Measurements from ENCODE around the gene KERA.
A peak's percentile ranks its signal among the peaks of the same experiment; 100 is the strongest.

The KERA gene

GRCh38 chr12:91017511-91018263 is 40.1 kb downstream of the KERA start:
- no peak for TF ChIP-seq CTCF (IDR thresholded peaks at IDR 0.05; ENCODE audit: low read length)
- TF ChIP-seq EZH2 (optimal IDR thresholded peaks at IDR 0.05; ENCODE audit: low read depth, low read length): no peak
- no peak for TF ChIP-seq EZH2phosphoT487 (IDR thresholded peaks at IDR 0.05; ENCODE audit: low read length)
- Histone ChIP-seq H4K20me1 (ENCODE audit: insufficient read depth, low read length) (no peaks in the 10 kb centered on the region), H3F3A (ENCODE audit: insufficient read depth, low read length) (no peaks in the 10 kb centered on the region), H3K9ac (ENCODE audit: low read length) (no peak overlapping the region), H2AFZ (ENCODE audit: low read length) (no peak overlapping the region), H3K4me3 (ENCODE audit: low read length) (no peak overlapping the region), H3K79me2 (ENCODE audit: low read length) (no peaks in the 10 kb centered on the region), H3K4me1 (ENCODE audit: low read length) (no peaks in the 10 kb centered on the region), H3K4me2 (ENCODE audit: low read depth, low read length) (no peak overlapping the region), H3K27me3 (replicated peaks; ENCODE audit: insufficient read depth, low read length) (peaks cover 28% of the 10 kb centered on the region), H3K9me2 (replicated peaks; ENCODE audit: insufficient read depth, low read length) (no peaks in the 10 kb centered on the region), H3K36me3 (replicated peaks; ENCODE audit: insufficient read depth, low read length) (no peaks in the 10 kb centered on the region), H3K27ac (ENCODE audit: low read length) (no peak overlapping the region), H3K9me3 (replicated peaks; ENCODE audit: insufficient read depth, low read length) (no peaks in the 10 kb centered on the region)
- DNase-seq: no peak

- Histone ChIP-seq H3K4me3 (ENCODE audit: low read length) (no peak overlapping the region), H3K9ac (ENCODE audit: low read length) (no peak overlapping the region), H3K4me2 (ENCODE audit: low read depth, low read length) (no peak overlapping the region), H3K27me3 (replicated peaks; ENCODE audit: insufficient read depth, low read length) (peaks cover 34% of the 10 kb centered on the region), H3K79me2 (ENCODE audit: low read length) (no peaks in the 10 kb centered on the region), H3K9me2 (replicated peaks; ENCODE audit: insufficient read depth, low read length) (no peaks in the 10 kb centered on the region), H3K27ac (ENCODE audit: low read length) (no peak overlapping the region), H3K36me3 (replicated peaks; ENCODE audit: insufficient read depth, low read length) (no peaks in the 10 kb centered on the region), H3K9me3 (replicated peaks; ENCODE audit: insufficient read depth, low read length) (no peaks in the 10 kb centered on the region), H4K20me1 (ENCODE audit: insufficient read depth, low read length) (no peaks in the 10 kb centered on the region), H3K4me1 (ENCODE audit: low read length) (no peaks in the 10 kb centered on the region), H2AFZ (ENCODE audit: low read length) (no peak overlapping the region), H3F3A (ENCODE audit: insufficient read depth, low read length) (no peaks in the 10 kb centered on the region)
- TF ChIP-seq EZH2phosphoT487 (IDR thresholded peaks at IDR 0.05; ENCODE audit: low read length): no peak
- no peak for TF ChIP-seq EZH2 (optimal IDR thresholded peaks at IDR 0.05; ENCODE audit: low read depth, low read length)
- TF ChIP-seq CTCF (IDR thresholded peaks at IDR 0.05; ENCODE audit: low read length): no peak
- no peak for DNase-seq
Measured at GRCh38 chr12:91017043-91017442, 40.8 kb downstream of the KERA start.

- Histone ChIP-seq H3K27ac (ENCODE audit: low read length) (no peak overlapping the region), H4K20me1 (ENCODE audit: insufficient read depth, low read length) (peaks cover 5% of the 10 kb centered on the region; the same call in 1 of the 2 replicates), H3K36me3 (replicated peaks; ENCODE audit: insufficient read depth, low read length) (no peaks in the 10 kb centered on the region), H3K4me2 (ENCODE audit: low read depth, low read length) (peak overlapping the region; percentile 38; the same call in 1 of the 2 replicates), H3K9me3 (replicated peaks; ENCODE audit: insufficient read depth, low read length) (no peaks in the 10 kb centered on the region), H3F3A (ENCODE audit: insufficient read depth, low read length) (peaks cover 24% of the 10 kb centered on the region), H2AFZ (ENCODE audit: low read length) (no peak overlapping the region), H3K27me3 (replicated peaks; ENCODE audit: insufficient read depth, low read length) (peaks cover 93% of the 10 kb centered on the region), H3K9me2 (replicated peaks; ENCODE audit: insufficient read depth, low read length) (no peaks in the 10 kb centered on the region), H3K79me2 (ENCODE audit: low read length) (no peaks in the 10 kb centered on the region), H3K4me3 (ENCODE audit: low read length) (no peak overlapping the region), H3K9ac (ENCODE audit: low read length) (no peak overlapping the region), H3K4me1 (ENCODE audit: low read length) (peaks cover 25% of the 10 kb centered on the region)
- no peak for TF ChIP-seq CTCF (IDR thresholded peaks at IDR 0.05; ENCODE audit: low read length)
- peak; percentile 85; the same call in 1 of the 2 replicates for TF ChIP-seq EZH2phosphoT487 (IDR thresholded peaks at IDR 0.05; ENCODE audit: low read length)
- DNase-seq: peak; percentile 86
Measured at GRCh38 chr12:91009319-91009950, 48.4 kb downstream of the KERA start.
